Fibroblast of the aortic adventitia (primary cell): Measurements from ENCODE around the gene EXOC6B. TPM values are rescaled to one million over a fixed set of nuclear protein-coding genes. Genes with fewer than 3 reads are reported as not detected.

Experiments used
- DNase-seq: peaks from one replicate; pipeline ENCODE4 v3.0.0-alpha.2; 2010; ENCODE audit warnings: low read depth
- H3K4me3 ChIP-seq: 2 replicates; pipeline ENCODE4 v1.5.1; 2011; ENCODE audit warnings: low read depth, mild to moderate bottlenecking, control low read depth, low read length, moderate library complexity
- total RNA-seq: library from RNA; depleted of rRNA; stranded (reverse); fragments of >200 nt; gene quantifications from 2 replicates; pipeline ENCODE4 v1.2.3, GENCODE V29; 2012; ENCODE audit warnings: low replicate concordance
- TF ChIP-seq, protein P1 (sequence below): IDR thresholded peaks from 2 replicates; pipeline ENCODE4 v1.5.1; 2011; ENCODE audit warnings: mild to moderate bottlenecking, low read length, control low read depth, inconsistent platforms; ENCODE audit not compliant: insufficient read depth

Gene EXOC6B
- total RNA-seq, 1 donor: 30.2 TPM

DNA sequence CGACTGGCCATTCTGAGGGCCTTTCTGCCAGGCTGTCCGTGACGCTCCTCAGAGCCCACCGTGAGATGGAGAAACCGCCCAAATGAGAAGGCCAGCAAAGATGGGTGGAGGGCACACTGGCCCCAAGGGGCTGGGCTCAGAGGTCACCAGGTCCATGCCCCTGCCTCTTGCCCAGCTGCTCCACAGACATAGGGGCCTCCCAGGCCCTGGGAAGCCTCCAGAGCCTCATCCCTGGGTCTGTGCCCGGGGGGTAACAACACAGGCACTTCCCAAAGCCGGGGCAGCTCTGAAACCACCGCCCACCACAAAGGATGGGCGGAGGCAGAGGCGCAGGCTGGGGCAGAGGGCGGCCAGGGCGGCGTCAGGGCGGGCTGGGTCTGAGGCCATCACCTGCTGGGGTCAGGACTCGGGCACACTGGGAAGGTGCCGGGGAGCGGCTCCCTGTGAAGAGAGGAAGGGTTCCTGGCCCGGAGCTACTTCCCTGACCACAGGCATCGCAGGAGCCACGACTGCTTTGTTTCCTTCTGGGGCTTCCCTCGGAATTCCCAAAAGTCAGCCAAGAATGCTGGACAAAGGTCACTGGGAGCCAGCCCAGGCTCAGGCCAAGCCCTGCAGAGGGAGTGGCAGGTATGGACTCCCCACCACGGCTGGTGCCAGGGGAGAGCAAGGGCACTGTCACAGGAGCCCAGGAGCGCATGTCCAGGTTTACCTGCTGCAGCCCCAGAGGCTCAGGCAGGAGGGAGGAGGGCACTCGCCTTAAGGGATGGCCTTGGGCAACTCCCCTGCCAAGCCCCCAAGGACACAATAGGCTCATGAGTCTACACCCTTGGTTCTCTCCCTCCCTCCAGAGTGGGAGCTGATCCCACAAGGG is 687.6 kb downstream of the EXOC6B start:
- H3K4me3 ChIP-seq: no peak overlapping the region
- TF ChIP-seq, protein P1, sequence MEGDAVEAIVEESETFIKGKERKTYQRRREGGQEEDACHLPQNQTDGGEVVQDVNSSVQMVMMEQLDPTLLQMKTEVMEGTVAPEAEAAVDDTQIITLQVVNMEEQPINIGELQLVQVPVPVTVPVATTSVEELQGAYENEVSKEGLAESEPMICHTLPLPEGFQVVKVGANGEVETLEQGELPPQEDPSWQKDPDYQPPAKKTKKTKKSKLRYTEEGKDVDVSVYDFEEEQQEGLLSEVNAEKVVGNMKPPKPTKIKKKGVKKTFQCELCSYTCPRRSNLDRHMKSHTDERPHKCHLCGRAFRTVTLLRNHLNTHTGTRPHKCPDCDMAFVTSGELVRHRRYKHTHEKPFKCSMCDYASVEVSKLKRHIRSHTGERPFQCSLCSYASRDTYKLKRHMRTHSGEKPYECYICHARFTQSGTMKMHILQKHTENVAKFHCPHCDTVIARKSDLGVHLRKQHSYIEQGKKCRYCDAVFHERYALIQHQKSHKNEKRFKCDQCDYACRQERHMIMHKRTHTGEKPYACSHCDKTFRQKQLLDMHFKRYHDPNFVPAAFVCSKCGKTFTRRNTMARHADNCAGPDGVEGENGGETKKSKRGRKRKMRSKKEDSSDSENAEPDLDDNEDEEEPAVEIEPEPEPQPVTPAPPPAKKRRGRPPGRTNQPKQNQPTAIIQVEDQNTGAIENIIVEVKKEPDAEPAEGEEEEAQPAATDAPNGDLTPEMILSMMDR: peak; percentile 1
- DNase-seq: no peak

GRCh38 chr2:72137498-72138010 is 688.3 kb downstream of the EXOC6B start:
- TF ChIP-seq, protein P1: peak; percentile 91
- no peak overlapping the region for H3K4me3 ChIP-seq
- DNase-seq: peak; percentile 34

DNA sequence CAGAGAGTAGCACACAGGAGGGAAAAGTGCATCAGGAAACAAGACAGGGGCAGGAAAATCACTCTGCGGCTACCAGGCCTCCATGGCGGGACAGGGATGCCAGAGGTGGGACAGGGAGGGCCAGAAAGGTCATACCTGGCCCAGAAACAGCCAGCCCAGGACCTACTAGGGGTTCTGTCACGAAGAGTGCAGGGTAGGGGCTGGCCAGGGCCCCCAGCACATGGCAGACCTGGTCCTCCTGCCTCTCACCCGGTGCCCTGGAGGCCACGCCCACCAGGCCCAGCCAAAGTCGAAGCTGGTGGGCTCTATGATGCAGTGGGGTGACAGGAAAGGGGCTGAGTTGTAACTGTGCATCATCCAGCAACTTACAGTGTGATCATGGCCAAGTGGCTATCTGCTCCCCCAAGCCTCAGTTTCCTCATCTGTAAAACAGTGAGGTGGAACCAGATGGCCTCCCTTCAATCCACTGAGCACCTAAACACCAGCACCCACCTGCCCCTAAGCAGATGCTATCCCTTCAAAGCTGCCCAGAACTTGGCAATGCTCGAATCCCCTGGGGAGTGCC is 688.8 kb downstream of the EXOC6B start:
- TF ChIP-seq, protein P1: no peak
- no peak for DNase-seq
- H3K4me3 ChIP-seq: no peak overlapping the region

DNA sequence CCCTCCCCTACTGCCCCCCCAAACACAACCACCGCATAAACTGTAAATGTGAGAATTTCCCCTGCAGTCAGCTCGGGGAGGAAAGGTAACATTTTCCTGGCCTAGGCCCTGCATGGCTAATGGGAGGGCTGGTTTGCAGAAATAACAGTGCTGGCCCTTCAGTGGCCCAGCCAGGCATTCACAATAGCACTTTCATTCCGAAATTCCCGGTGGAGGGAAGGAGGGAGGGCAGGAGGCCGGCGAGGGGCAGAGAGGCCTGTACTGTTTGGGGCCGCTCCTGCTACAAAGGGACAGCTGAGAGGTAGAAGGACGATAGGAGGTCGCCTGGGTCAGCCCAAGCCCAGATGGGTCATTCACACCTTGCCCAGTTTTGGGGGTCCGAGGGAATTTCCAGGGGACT is 689.5 kb downstream of the EXOC6B start:
- no peak overlapping the region for H3K4me3 ChIP-seq
- TF ChIP-seq, protein P1: no peak
- no peak for DNase-seq

DNA sequence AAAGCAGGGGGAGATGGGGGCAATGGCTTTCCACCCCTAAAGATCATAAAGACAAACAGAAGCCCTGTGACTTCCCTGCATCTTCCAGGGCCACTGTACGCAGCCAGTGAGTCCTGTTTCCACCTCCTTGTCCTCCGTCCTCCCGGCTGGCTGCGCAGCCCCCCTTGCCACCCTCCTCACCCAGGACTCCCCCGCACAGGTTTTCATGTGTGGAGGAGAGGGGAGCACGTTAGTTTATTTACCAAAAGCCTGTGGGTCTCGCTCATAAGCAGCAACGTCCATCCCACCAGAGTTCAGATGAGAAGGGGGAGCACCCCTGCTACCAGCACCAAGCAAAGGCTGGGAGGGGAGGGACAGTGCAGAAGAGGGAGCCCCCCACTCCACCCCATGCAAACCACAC is 689.9 kb downstream of the EXOC6B start:
- H3K4me3 ChIP-seq: no peak overlapping the region
- DNase-seq: no peak
- TF ChIP-seq, protein P1: no peak

- H3K4me3 ChIP-seq: no peak overlapping the region
- TF ChIP-seq, protein P1: no peak
- DNase-seq: no peak
Measured at GRCh38 chr2:72134997-72135800, 690.6 kb downstream of the EXOC6B start.
